MM.1S (cell line): ENCODE data around the gene PROK1.

Experiments used
- DNase-seq: peaks from one replicate; pipeline ENCODE4 v3.0.0-alpha.2; 2015
- H2AFZ ChIP-seq: fragments of 300-600 bp; sonication (generic); 2 replicates; pipeline ENCODE4 v1.6.0; 2016; ENCODE audit warnings: antibody characterized with exemption, low read length
- H3F3A ChIP-seq: fragments of 300-600 bp; sonication (generic); 2 replicates; pipeline ENCODE4 v1.6.1; 2016; ENCODE audit warnings: mild to moderate bottlenecking, antibody characterized with exemption, low read length, moderate library complexity, mixed read lengths; ENCODE audit not compliant: insufficient read depth
- H3K27ac ChIP-seq: fragments of 300-600 bp; sonication (generic); 2 replicates; pipeline ENCODE4 v1.5.1; 2016; ENCODE audit warnings: mild to moderate bottlenecking, low read length
- H3K27me3 ChIP-seq: fragments of 300-600 bp; sonication (generic); replicated peaks from 2 replicates; pipeline ENCODE4 v1.6.0; 2016; ENCODE audit warnings: low read length; ENCODE audit not compliant: insufficient read depth
- H3K36me3 ChIP-seq: fragments of 300-600 bp; sonication (generic); replicated peaks from 2 replicates; pipeline ENCODE4 v1.6.1; 2016; ENCODE audit warnings: mild to moderate bottlenecking, low read length, mixed read lengths; ENCODE audit not compliant: insufficient read depth
- H3K4me1 ChIP-seq: fragments of 300-600 bp; sonication (generic); 2 replicates; pipeline ENCODE4 v1.6.1; 2016; ENCODE audit warnings: low read length, mixed read lengths
- H3K4me2 ChIP-seq: fragments of 300-600 bp; sonication (generic); 2 replicates; pipeline ENCODE4 v1.6.0; 2016; ENCODE audit warnings: low read depth, low read length
- H3K4me3 ChIP-seq: fragments of 300-600 bp; sonication (generic); 2 replicates; pipeline ENCODE4 v1.5.1; 2016; ENCODE audit warnings: low read length, mixed read lengths
- H3K79me2 ChIP-seq: fragments of 300-600 bp; sonication (generic); 2 replicates; pipeline ENCODE4 v1.6.1; 2016; ENCODE audit warnings: mixed run types, low read length, mixed read lengths
- H3K9ac ChIP-seq: fragments of 300-600 bp; sonication (generic); 2 replicates; pipeline ENCODE4 v1.6.1; 2016; ENCODE audit warnings: low read length, mixed read lengths
- H3K9me2 ChIP-seq: fragments of 300-600 bp; sonication (generic); replicated peaks from 2 replicates; pipeline ENCODE4 v1.6.1; 2016; ENCODE audit warnings: mild to moderate bottlenecking, low read length, mixed read lengths; ENCODE audit not compliant: insufficient read depth
- H3K9me3 ChIP-seq: fragments of 300-600 bp; sonication (generic); replicated peaks from 2 replicates; pipeline ENCODE4 v1.6.1; 2016; ENCODE audit warnings: mild to moderate bottlenecking, low read length, mixed read lengths; ENCODE audit not compliant: insufficient read depth
- H4K20me1 ChIP-seq: fragments of 300-600 bp; sonication (generic); 2 replicates; pipeline ENCODE4 v1.6.1; 2016; ENCODE audit warnings: mild to moderate bottlenecking, low read length, moderate library complexity, mixed read lengths; ENCODE audit not compliant: insufficient read depth
- EZH2 ChIP-seq: fragments of 300-600 bp; sonication (generic); optimal IDR thresholded peaks from 2 replicates; pipeline ENCODE3; 2017; ENCODE audit warnings: low read depth, mild to moderate bottlenecking, antibody characterized with exemption, low read length, mixed read lengths
- EZH2phosphoT487 ChIP-seq: fragments of 300-600 bp; sonication (generic); IDR thresholded peaks from 2 replicates; pipeline ENCODE4 v1.6.1; 2018; ENCODE audit warnings: antibody characterized with exemption, low read length
- TF ChIP-seq, protein P1 (sequence below): fragments of 300-600 bp; sonication (generic); IDR thresholded peaks from 2 replicates; pipeline ENCODE4 v1.5.1; 2016; ENCODE audit warnings: antibody characterized with exemption, low read length, mixed read lengths

PROK1 gene

DNA sequence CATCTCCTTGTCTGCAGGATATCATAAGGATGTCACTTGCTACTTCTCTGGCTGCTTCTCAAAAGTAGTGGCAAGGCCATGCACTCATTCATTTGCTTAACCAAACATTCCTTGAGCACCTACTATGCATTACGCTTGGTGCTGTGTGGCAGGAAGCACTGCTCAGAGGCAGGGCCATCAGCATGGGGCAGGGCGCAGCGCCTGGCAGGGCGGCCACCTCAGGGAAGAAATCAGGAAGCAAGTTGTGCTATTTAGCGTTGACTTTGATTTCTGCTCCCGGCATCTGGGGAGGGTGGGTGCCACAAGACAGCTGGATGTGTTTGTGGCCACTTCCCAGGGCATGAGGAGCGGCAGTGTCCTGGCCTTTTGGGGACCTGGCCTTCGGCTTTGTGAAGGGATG lies 27.9 kb downstream of the PROK1 start:
- TF ChIP-seq, protein P1, sequence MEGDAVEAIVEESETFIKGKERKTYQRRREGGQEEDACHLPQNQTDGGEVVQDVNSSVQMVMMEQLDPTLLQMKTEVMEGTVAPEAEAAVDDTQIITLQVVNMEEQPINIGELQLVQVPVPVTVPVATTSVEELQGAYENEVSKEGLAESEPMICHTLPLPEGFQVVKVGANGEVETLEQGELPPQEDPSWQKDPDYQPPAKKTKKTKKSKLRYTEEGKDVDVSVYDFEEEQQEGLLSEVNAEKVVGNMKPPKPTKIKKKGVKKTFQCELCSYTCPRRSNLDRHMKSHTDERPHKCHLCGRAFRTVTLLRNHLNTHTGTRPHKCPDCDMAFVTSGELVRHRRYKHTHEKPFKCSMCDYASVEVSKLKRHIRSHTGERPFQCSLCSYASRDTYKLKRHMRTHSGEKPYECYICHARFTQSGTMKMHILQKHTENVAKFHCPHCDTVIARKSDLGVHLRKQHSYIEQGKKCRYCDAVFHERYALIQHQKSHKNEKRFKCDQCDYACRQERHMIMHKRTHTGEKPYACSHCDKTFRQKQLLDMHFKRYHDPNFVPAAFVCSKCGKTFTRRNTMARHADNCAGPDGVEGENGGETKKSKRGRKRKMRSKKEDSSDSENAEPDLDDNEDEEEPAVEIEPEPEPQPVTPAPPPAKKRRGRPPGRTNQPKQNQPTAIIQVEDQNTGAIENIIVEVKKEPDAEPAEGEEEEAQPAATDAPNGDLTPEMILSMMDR, result no peak
- no peak for TF ChIP-seq EZH2
- no peak for TF ChIP-seq EZH2phosphoT487
- H3K79me2 ChIP-seq, result no peaks in the 10 kb centered on the region
- no peak for DNase-seq
- no peak overlapping the region for H3K4me2 ChIP-seq
- no peak overlapping the region for H3K9ac ChIP-seq
- H3K9me2 ChIP-seq, result no peaks in the 10 kb centered on the region
- no peaks in the 10 kb centered on the region for H3F3A ChIP-seq
- H3K4me1 ChIP-seq, result no peaks in the 10 kb centered on the region
- H3K36me3 ChIP-seq, result no peaks in the 10 kb centered on the region
- no peaks in the 10 kb centered on the region for H4K20me1 ChIP-seq
- H3K27me3 ChIP-seq, result no peaks in the 10 kb centered on the region
- H2AFZ ChIP-seq, result no peak overlapping the region
- H3K27ac ChIP-seq, result no peak overlapping the region
- no peak overlapping the region for H3K4me3 ChIP-seq
- H3K9me3 ChIP-seq, result no peaks in the 10 kb centered on the region

- Histone ChIP-seq H3K9me2 (no peaks in the 10 kb centered on the region), H2AFZ (no peak overlapping the region), H4K20me1 (no peaks in the 10 kb centered on the region), H3K4me2 (no peak overlapping the region), H3K9ac (no peak overlapping the region), H3K9me3 (no peaks in the 10 kb centered on the region), H3K4me3 (no peak overlapping the region), H3K36me3 (no peaks in the 10 kb centered on the region), H3F3A (no peaks in the 10 kb centered on the region), H3K79me2 (no peaks in the 10 kb centered on the region), H3K27ac (no peak overlapping the region), H3K27me3 (no peaks in the 10 kb centered on the region), H3K4me1 (no peaks in the 10 kb centered on the region)
- TF ChIP-seq, protein P1, result no peak
- DNase-seq, result no peak
These were observed 29.6 kb downstream of the PROK1 start for GRCh38 chr1:110480356-110481096.

DNA sequence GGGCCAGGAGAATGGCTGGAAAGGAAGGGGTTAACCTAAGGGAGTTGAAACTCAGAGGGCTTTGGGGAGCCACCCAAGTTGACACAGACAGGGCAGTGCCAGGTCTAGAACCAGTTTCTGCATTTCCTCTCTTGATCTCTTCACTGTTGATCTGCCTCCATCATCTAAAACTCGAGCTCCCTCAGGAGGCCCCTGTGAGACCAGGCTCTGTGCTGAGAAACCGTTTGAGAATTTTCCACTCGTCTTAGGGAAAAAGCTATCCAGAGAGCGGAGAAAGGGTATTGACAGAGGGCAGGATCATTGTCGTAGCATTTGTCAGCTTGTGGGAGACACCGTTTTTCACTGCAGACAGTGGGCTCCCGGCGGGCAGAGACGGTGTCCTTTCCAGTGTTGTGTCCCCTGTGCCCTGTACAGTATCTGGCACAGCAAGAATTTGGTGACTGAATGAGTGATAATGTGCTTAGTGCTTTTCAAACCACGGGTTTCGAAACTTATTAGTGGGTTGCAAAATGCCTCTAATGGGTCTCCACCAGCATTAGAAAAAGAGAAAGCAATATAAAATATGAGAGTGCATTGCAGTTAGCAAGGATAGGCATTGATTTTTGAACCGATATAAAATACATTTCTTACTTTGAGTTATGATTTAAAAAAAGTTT lies 31.1 kb downstream of the PROK1 start:
- Histone ChIP-seq H3K79me2 (no peaks in the 10 kb centered on the region), H3K9ac (no peak overlapping the region), H3F3A (no peaks in the 10 kb centered on the region), H3K4me3 (no peak overlapping the region), H3K27ac (no peak overlapping the region), H3K9me3 (no peaks in the 10 kb centered on the region), H3K9me2 (no peaks in the 10 kb centered on the region), H3K4me1 (no peaks in the 10 kb centered on the region), H3K36me3 (no peaks in the 10 kb centered on the region), H3K4me2 (no peak overlapping the region), H2AFZ (no peak overlapping the region), H4K20me1 (no peaks in the 10 kb centered on the region), H3K27me3 (no peaks in the 10 kb centered on the region)
- no peak for DNase-seq
- TF ChIP-seq EZH2 (no peak), EZH2phosphoT487 (no peak)
- TF ChIP-seq, protein P1, result no peak
